Common myeloid progenitor, CD34-positive (primary cell): Measurements from ENCODE around the gene POLE4.
A peak's percentile ranks its signal among the peaks of the same experiment; 100 is the strongest.

Source experiments
- CTCF ChIA-PET: fragments of 350-600 bp; sonication (Branson Sonifier 250); formaldehyde crosslinking; loops from one replicate; lab custom pipeline; 2021; ENCODE audit warnings: antibody characterized with exemption; lab: Charles Lee
- POLR2A ChIA-PET: fragments of 350-600 bp; sonication (Branson Sonifier 250); formaldehyde crosslinking; loops from one replicate; lab custom pipeline; 2021; ENCODE audit warnings: antibody characterized with exemption; lab: Charles Lee
- DNase-seq, 3 donors: peaks; one replicate each; pipeline versions ENCODE4 v3.0.0 to v3.0.0-alpha.2; 2013
- H3K27ac ChIP-seq, 2 experiments: 1 replicate in 1 of 2; 2 replicates in 1 of 2; pipeline ENCODE4 v1.7.0; 2013; ENCODE audit warnings: inconsistent platforms in 2 of 2, low read length in 2 of 2, mild to moderate bottlenecking in 2 of 2, low read depth in 1 of 2, moderate library complexity in 1 of 2; ENCODE audit not compliant: severe bottlenecking in 2 of 2, insufficient read depth in 1 of 2, poor library complexity in 1 of 2
- H3K27me3 ChIP-seq, 5 experiments: replicated peaks in 2 of 5; 1 replicate in 3 of 5; 2 replicates in 2 of 5; pipeline versions ENCODE4 v1.6.1 to v1.7.0; 2013; ENCODE audit warnings: low read length in 4 of 5, mild to moderate bottlenecking in 2 of 5, moderate library complexity in 2 of 5, inconsistent platforms in 1 of 5; ENCODE audit not compliant: insufficient read depth in 5 of 5, control insufficient read depth in 4 of 5
- H3K36me3 ChIP-seq, 4 experiments: 1 replicate in 2 of 4; 2 replicates in 2 of 4; pipeline versions ENCODE4 v1.6.1 to v1.7.0; 2013; ENCODE audit warnings: low read length in 3 of 4, control low read depth in 1 of 4, mild to moderate bottlenecking in 1 of 4; ENCODE audit not compliant: control insufficient read depth in 4 of 4, insufficient read depth in 4 of 4
- H3K4me1 ChIP-seq, 4 experiments: 1 replicate in 3 of 4; 2 replicates in 1 of 4; pipeline versions ENCODE4 v1.6.1 to v1.7.1; 2013; ENCODE audit warnings: low read length in 3 of 4, mild to moderate bottlenecking in 3 of 4, control low read depth in 1 of 4, inconsistent platforms in 1 of 4, moderate library complexity in 1 of 4; ENCODE audit not compliant: control insufficient read depth in 4 of 4, insufficient read depth in 4 of 4; ENCODE audit errors: control extremely low read depth in 1 of 4
- H3K4me3 ChIP-seq, 7 experiments: 1 replicate in 4 of 7; 2 replicates in 3 of 7; pipeline versions ENCODE4 v1.5.1 to v1.7.0; 2013; ENCODE audit warnings: mild to moderate bottlenecking in 7 of 7, low read length in 6 of 7, moderate library complexity in 6 of 7, inconsistent platforms in 2 of 7, low read depth in 2 of 7, control low read depth in 1 of 7; ENCODE audit not compliant: insufficient read depth in 4 of 7, control insufficient read depth in 1 of 7; ENCODE audit errors: extremely low read depth in 1 of 7
- H3K9me3 ChIP-seq, 5 experiments: 1 replicate in 4 of 5; 2 replicates in 1 of 5; pipeline versions ENCODE4 v1.6.1 to v1.7.1; 2013; ENCODE audit warnings: low read length in 4 of 5, mild to moderate bottlenecking in 2 of 5, inconsistent platforms in 1 of 5, low read depth in 1 of 5, moderate library complexity in 1 of 5; ENCODE audit not compliant: control insufficient read depth in 4 of 5, insufficient read depth in 2 of 5; ENCODE audit errors: control extremely low read depth in 1 of 5
- WGBS: methylation state at CpG from one replicate; pipeline ENCODE4 v1.1.5; 2013; ENCODE audit not compliant: insufficient coverage; 5-methylcytosine and 5-hydroxymethylcytosine counted together

POLE4 gene

DNA sequence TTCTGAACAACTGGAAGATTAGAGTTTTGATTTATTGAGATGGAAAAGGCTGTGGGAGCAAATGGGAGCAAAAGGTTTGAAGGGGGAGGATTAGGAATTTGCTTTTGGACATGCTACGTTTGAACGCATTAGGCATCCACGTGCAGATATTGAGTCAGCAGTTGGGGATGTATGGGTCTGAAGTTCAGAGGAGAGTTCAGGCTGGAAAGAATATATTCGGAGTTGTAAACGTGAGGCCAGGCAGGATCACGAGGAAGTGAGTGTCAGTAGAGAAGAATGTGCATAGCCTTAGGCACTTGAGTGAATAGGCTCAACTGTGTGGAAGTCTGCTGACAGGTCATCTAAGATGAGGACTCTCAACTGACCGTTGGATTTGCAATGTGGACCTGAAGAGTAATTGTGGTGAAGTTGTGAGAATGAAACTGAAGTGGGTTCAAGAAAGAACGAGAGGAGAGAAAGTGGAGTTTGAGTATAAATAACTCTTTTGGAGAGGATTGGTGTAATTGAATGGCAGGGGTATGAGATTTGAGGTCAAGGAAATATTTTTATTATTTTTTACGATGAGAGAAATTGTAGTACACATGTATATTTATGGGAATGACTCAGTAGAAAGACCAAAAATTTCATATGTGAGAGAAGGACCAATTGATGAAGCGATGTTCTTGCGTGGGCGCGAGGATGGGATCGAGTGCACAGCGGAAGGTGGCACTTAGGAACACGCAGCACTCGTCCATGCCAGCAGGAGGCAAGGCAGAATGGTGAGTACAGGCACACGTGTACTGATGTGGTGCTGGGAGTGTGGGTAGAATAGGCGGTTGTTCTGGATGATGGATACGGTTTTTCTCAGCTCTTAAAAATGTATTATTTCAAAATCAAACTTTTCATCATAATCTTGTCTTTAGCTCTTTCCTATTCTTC is 40.5 kb upstream of the POLE4 start:
- Histone ChIP-seq H3K4me3 (no peak overlapping the region), H3K9me3 (no peaks in the 10 kb centered on the region), H3K4me1 (peaks cover 0 to 13% (median 9%) of the 10 kb centered on the region in 4 experiments), H3K27me3 (peaks cover 0 to 17% (median 0%) of the 10 kb centered on the region in 5 experiments), H3K36me3 (no peaks in the 10 kb centered on the region), H3K27ac (no peak overlapping the region)
- ChIA-PET POLR2A (interaction anchor here (0.6 kb wide), 1 partner anchor 302 kb away, joined by 3 read pairs; no protein-coding TSS in a partner anchor), CTCF (interaction anchor here (1.3 to 1.7 kb wide), 4 partner anchors 147 to 281 kb away, joined by 4 to 9 read pairs (median 5); partner anchors contain the start of gene TACR1)
- DNase-seq, result no peak
- 95% methylated on average over 17 of the region's 20 CpGs for WGBS

DNA sequence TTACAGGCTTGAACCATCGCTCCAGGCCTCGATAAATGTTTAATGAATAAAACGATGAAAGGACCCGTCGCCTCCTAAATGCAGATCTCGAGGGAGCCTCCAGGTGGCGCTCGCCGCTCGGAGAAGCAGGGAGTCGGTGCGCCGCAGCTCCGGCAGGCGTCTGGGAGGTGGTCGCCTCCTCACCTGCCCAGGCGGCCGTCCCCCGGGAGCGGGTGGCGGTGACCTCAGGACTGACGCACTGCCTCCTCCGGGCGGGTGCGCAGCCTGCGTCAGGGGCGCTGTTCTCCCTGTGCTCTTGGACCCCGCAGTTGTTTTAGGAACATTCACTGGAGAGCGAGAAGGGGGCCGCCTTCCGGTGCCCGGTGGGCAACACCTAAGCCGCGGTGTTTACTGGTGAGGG is 38.6 kb upstream of the POLE4 start:
- CTCF ChIA-PET, result interaction anchor here (1.0 to 1.6 kb wide), 6 partner anchors 16 to 231 kb away, joined by 3 to 5 read pairs (median 4); no protein-coding TSS in a partner anchor
- WGBS, result 3% methylated on average over 34 of the region's 34 CpGs
- Histone ChIP-seq H3K4me1 (peaks cover 0 to 19% (median 14%) of the 10 kb centered on the region in 4 experiments), H3K36me3 (no peaks in the 10 kb centered on the region), H3K9me3 (no peaks in the 10 kb centered on the region), H3K27ac (no peak overlapping the region), H3K4me3 (peak overlapping the region in 6 of 7 experiments; percentile 16 to 72 (median 52)), H3K27me3 (peaks cover 0 to 17% (median 0%) of the 10 kb centered on the region in 5 experiments)
- POLR2A ChIA-PET, result no interaction called here
- DNase-seq, result peak; percentile 65 to 79 (median 77)

DNA sequence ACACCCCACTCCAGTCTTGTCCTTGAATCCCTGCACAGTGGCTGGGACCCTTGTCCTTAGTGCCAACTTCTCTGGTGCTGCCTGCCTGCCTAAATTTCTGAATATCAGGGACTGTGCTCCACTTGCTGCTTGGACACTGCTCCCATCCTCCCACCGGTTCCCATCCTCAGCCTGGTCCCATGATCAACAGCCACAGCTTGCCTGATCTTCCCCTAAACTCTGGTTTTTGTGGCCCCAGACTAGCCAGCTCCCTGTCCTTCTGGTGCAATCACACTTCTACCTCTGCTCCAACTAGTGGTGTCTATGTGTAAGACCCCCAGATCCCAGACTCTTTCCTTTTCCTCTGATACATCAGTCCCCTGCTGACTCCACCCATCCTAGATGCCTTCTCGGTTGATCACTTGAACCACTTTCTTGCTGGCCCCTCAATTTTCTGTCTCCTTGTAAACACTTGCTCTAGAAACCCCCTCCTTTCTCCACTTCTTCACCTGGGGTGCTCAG is 37.2 kb upstream of the POLE4 start:
- no peak overlapping the region for H3K4me3 ChIP-seq
- CTCF ChIA-PET, result interaction anchor here (1.1 kb wide), 1 partner anchor 46 kb away, joined by 3 read pairs; no protein-coding TSS in a partner anchor
- 95% methylated on average over 2 of the region's 2 CpGs for WGBS
- H3K27me3 ChIP-seq, result peaks cover 0 to 17% (median 0%) of the 10 kb centered on the region in 5 experiments
- peaks cover 0 to 17% (median 14%) of the 10 kb centered on the region in 4 experiments for H3K4me1 ChIP-seq
- H3K36me3 ChIP-seq, result no peaks in the 10 kb centered on the region
- DNase-seq, result no peak
- H3K27ac ChIP-seq, result no peak overlapping the region
- POLR2A ChIA-PET, result no interaction called here
- no peaks in the 10 kb centered on the region for H3K9me3 ChIP-seq

DNA sequence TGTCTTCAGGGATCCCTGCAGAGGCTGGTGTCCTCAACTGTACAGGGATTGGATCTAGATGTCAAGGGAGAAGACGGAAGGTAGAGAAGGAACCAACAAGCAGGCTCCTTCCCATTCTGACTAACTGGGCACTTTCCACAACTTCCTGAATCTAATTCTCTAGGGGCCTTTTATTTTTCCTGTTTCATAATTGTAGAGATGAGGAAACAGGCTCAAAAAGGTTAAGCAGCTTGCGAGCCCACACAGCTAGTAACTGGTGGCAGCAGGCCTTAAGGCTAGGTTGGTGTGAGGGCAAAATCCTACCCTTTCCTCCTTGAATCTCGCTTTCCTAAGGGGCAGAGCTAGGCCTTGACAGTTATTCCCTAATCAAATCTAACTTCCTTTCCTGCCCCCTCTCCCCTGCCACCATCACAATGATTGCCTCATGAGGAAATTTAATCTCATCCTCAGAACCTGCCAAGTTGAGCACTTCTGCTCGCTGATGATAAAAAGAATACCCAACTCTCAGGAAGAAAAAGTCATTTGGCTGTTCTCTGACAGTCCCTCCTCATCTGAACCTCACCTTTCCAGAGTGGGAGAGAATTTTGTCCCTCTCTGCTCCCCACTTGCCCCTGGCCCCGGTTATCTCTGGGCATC is 35.7 kb upstream of the POLE4 start:
- no peak overlapping the region for H3K27ac ChIP-seq
- H3K4me3 ChIP-seq, result no peak overlapping the region
- H3K9me3 ChIP-seq, result no peaks in the 10 kb centered on the region
- no peaks in the 10 kb centered on the region for H3K36me3 ChIP-seq
- peaks cover 0 to 17% (median 14%) of the 10 kb centered on the region in 4 experiments for H3K4me1 ChIP-seq
- DNase-seq, result peak in 2 of 3 donors; percentile 15 to 33
- WGBS, result 58% methylated on average over 4 of the region's 5 CpGs
- POLR2A ChIA-PET, result no interaction called here
- CTCF ChIA-PET, result no interaction called here
- peaks cover 0 to 17% (median 0%) of the 10 kb centered on the region in 5 experiments for H3K27me3 ChIP-seq

DNA sequence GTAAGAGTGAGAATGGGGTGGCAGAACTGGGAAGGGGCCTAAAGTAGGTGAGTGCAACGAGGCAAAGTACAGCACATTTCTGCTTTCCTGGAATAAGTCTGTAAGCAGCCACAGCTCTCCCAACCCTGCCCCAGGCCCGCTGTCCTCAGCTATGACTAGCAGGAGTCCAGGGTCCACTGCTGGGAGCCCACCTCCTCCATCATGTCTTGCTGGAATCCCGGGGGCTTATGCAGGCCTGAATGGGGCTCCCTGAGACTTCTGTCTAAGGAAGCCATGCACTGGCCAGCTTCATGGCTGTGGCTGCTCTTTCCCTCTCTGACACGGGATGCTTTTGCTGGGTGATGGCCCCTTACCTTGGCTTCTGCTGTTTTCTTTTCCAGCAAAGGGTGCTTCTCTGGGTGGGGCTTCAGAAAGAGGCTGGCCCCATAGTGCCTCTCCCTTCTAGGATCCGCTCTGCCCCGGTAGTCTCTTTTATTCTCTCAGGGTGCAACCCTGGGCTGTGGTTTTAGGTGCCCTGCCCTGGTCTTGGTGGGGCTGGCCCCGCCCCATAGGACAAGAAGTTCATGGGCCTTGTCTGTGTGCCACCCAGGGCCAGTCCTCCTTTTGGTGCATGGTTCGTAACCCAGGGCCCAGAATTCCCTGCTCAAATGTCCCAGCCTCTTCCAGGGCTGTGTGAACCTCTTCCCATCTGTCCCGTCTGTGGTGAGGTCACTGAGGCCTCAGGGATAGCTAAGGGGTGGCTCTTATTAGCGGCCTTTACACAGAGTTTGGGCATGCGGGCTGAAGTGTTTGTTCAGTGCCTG is 33.8 kb upstream of the POLE4 start:
- WGBS, result 98% methylated on average over 9 of the region's 11 CpGs
- Histone ChIP-seq H3K36me3 (peaks cover 0 to 3% (median 0%) of the 10 kb centered on the region in 4 experiments), H3K27me3 (peaks cover 0 to 13% (median 0%) of the 10 kb centered on the region in 5 experiments), H3K4me1 (peaks cover 0 to 17% (median 14%) of the 10 kb centered on the region in 4 experiments), H3K27ac (no peak overlapping the region), H3K4me3 (no peak overlapping the region), H3K9me3 (no peaks in the 10 kb centered on the region)
- ChIA-PET CTCF (interaction anchor here (1.2 to 1.3 kb wide), 2 partner anchors 9 to 10 kb away, joined by 3 to 4 read pairs; no protein-coding TSS in a partner anchor), POLR2A (no interaction called here)
- DNase-seq, result no peak

DNA sequence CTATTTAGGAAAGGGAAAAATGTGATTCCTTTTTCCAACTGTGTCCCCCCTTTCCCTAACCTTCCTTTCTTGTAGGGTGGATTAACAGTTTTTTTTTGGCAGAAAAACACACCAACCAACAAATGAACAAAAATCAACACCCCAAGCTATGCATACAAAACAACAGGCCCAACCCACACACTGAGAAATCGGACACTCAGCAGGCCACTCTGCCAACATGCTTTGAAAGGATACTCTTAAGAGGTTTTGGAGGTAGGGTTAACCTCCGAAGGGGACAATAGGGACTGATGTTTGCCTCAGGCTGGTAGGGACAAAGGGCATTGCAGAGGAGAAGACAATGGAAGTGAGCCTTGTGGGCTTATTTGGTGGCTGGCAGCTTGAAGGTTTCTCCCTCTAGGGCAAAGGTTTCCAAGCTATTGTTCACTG is 33.1 kb upstream of the POLE4 start:
- Histone ChIP-seq H3K9me3 (peaks cover 0 to 3% (median 0%) of the 10 kb centered on the region in 5 experiments), H3K4me3 (no peak overlapping the region), H3K36me3 (peaks cover 0 to 8% (median 0%) of the 10 kb centered on the region in 4 experiments), H3K27ac (no peak overlapping the region), H3K4me1 (peaks cover 0 to 13% (median 10%) of the 10 kb centered on the region in 4 experiments), H3K27me3 (peaks cover 0 to 11% (median 0%) of the 10 kb centered on the region in 5 experiments)
- 93% methylated on average over 2 of the region's 2 CpGs for WGBS
- CTCF ChIA-PET, result interaction anchor here (1.3 kb wide), 1 partner anchor 10 kb away, joined by 3 read pairs; no protein-coding TSS in a partner anchor
- POLR2A ChIA-PET, result no interaction called here
- DNase-seq, result no peak
